ENCODE measurements around the gene KATNA1. TPM values are rescaled to one million over a fixed set of nuclear protein-coding genes. Genes with fewer than 3 reads are reported as not detected.
"Not testable (repeated sequence)": the region's sequence is repeated elsewhere in the genome, so short reads cannot be mapped to it uniquely, and the experiment has no call there.

The KATNA1 gene
- total and polyA plus RNA-seq, 5 donors = 9.9 to 13.4 (median 12.8) TPM

- intact Hi-C loops (cut with DNase I); H3K4me1 ChIP-seq (ENCODE audit: control insufficient read depth, insufficient read depth, low read length); H3K4me3 ChIP-seq (ENCODE audit: low read length); H3K27me3 ChIP-seq (ENCODE audit: control insufficient read depth, insufficient read depth); ATAC-seq; DNase-seq; H3K27ac ChIP-seq (ENCODE audit: low read length); H3K9me3 ChIP-seq (ENCODE audit: control insufficient read depth, low read length): not testable (repeated sequence)
Observed at GRCh38 chr6:149672265-149672664, 23.8 kb upstream of the KATNA1 start.

- DNase-seq = no peak
- no peaks in the 10 kb centered on the region for H3K9me3 ChIP-seq (ENCODE audit: control insufficient read depth, low read length)
- WGBS = 95% methylated on average over 4 of the region's 4 CpGs
- ATAC-seq = no peak
- H3K4me3 ChIP-seq (ENCODE audit: low read length) = no peak overlapping the region
- no peaks in the 10 kb centered on the region for H3K4me1 ChIP-seq (ENCODE audit: control insufficient read depth, insufficient read depth, low read length)
- H3K27me3 ChIP-seq (ENCODE audit: control insufficient read depth, insufficient read depth) = no peaks in the 10 kb centered on the region
- intact Hi-C loops (cut with DNase I) = no loop called here
- no peak overlapping the region for H3K27ac ChIP-seq (ENCODE audit: low read length)
Observed at GRCh38 chr6:149660028-149660427, 11.5 kb upstream of the KATNA1 start.

- 97% methylated on average over 5 of the region's 5 CpGs for WGBS
- no peaks in the 10 kb centered on the region for H3K9me3 ChIP-seq (ENCODE audit: control insufficient read depth, low read length)
- no peak overlapping the region for H3K4me3 ChIP-seq (ENCODE audit: low read length)
- no peak overlapping the region for H3K27ac ChIP-seq (ENCODE audit: low read length)
- DNase-seq (no peak), ATAC-seq (no peak)
- H3K27me3 ChIP-seq (ENCODE audit: control insufficient read depth, insufficient read depth) = no peaks in the 10 kb centered on the region
- intact Hi-C loops (cut with DNase I) = no loop called here
- H3K4me1 ChIP-seq (ENCODE audit: control insufficient read depth, insufficient read depth, low read length) = no peaks in the 10 kb centered on the region
Observed at GRCh38 chr6:149657441-149657840, 8.9 kb upstream of the KATNA1 start.

DNA sequence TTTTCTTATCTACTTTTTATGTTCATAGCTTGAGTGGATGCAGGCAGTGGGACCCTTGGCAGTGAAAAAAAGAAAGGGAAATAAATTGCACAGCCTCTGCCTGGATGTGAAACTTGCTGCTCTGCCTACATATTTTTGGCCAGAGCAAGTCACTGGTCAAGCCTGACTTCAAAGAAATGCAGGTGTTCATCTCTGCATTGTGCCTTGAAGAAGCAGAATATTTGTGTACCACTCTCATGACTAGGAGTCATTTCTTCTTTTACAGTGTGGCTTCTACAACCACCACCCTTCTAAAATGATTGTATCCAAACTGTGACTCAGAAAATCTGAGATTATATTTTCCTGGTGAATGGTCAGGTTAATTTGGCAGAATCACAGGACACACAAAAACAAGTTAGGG lies 2.5 kb upstream of the KATNA1 start:
- H3K4me1 ChIP-seq (ENCODE audit: control insufficient read depth, insufficient read depth, low read length) = no peaks in the 10 kb centered on the region
- H3K9me3 ChIP-seq (ENCODE audit: control insufficient read depth, low read length) = no peaks in the 10 kb centered on the region
- no peaks in the 10 kb centered on the region for H3K27me3 ChIP-seq (ENCODE audit: control insufficient read depth, insufficient read depth)
- intact Hi-C loops (cut with DNase I) = no loop called here
- no peak for ATAC-seq
- H3K27ac ChIP-seq (ENCODE audit: low read length) = no peak overlapping the region
- DNase-seq = no peak
- no peak overlapping the region for H3K4me3 ChIP-seq (ENCODE audit: low read length)

DNA sequence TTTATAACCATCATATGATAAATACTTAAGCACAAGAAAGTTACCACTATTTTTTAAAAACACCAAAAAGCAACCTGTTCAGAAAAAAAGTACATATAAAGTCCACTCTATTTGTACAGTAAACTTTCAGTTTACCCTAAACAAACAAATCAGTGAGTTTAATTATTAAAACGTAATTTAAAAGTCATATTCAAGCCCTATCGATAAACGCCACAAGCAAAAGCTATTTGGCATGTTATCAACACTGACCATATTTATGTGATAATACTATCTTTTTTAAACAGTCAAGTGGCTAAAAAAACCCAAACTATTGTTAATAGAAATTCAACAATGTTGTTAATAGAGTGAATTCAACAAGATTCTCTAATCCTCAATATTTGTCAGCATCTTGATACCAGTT lies 1.9 kb downstream of the KATNA1 start:
- no peaks in the 10 kb centered on the region for H3K9me3 ChIP-seq (ENCODE audit: control insufficient read depth, low read length)
- intact Hi-C loops (cut with DNase I) = loop anchor here in 1 of 4 donors (10.0 kb wide), 1 partner anchor 68 kb away; the partner anchor contains the start of gene LATS1
- no peak overlapping the region for H3K27ac ChIP-seq (ENCODE audit: low read length)
- WGBS = 78% methylated on average over 3 of the region's 3 CpGs
- H3K4me3 ChIP-seq (ENCODE audit: low read length) = peak overlapping the region; percentile 74
- ATAC-seq (no peak), DNase-seq (no peak)
- H3K4me1 ChIP-seq (ENCODE audit: control insufficient read depth, insufficient read depth, low read length) = peaks cover 6% of the 10 kb centered on the region
- H3K27me3 ChIP-seq (ENCODE audit: control insufficient read depth, insufficient read depth) = no peaks in the 10 kb centered on the region

DNA sequence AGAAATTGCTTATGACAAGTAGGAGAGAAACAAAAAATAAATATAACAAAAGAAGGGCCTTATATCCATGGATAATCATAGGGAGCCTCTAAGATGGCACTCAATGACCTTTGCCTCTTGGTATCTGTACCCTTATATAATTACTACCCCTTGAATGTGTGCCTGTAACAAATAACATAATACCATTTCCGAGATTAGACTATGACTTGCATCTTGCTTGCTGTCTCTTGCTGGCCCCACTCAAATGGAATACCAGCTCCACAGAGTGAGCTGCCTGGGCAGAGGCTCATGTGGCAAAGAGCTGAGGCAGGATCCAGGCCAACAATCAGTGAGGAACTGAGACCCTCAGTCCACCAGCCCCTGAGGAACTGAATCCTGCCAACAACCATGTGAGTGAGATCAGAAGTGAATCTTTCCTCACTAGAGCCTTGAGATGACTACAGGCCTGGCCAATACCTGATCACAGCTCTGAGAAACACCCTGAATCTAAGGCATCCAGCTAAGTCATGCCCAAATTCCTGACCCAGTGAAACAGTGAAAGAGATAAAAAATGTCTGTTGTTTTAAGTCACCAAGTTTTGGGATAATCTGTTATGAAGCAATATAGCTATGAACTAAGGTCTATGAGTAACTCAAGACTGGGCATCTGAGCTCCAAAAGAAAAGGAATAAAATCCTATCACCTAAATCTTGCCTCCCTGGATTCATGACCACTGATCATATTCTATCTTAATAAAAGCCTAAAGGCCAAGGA lies 5.5 kb downstream of the KATNA1 start:
- H3K27me3 ChIP-seq (ENCODE audit: control insufficient read depth, insufficient read depth) = no peaks in the 10 kb centered on the region
- DNase-seq = no peak
- H3K27ac ChIP-seq (ENCODE audit: low read length) = peak overlapping the region; percentile 75
- H3K4me3 ChIP-seq (ENCODE audit: low read length) = no peak overlapping the region
- ATAC-seq = no peak
- intact Hi-C loops (cut with DNase I) = loop anchor here in 1 of 4 donors (10.0 kb wide), 1 partner anchor 72 kb away; the partner anchor contains the start of gene LATS1
- H3K9me3 ChIP-seq (ENCODE audit: control insufficient read depth, low read length) = no peaks in the 10 kb centered on the region
- peaks cover 6% of the 10 kb centered on the region for H3K4me1 ChIP-seq (ENCODE audit: control insufficient read depth, insufficient read depth, low read length)
- 82% methylated on average over 1 of the region's 1 CpG for WGBS

GRCh38 chr6:149636124-149636523 lies 12.4 kb downstream of the KATNA1 start:
- DNase-seq (no peak), ATAC-seq (no peak)
- WGBS = 78% methylated on average over 2 of the region's 2 CpGs
- no peaks in the 10 kb centered on the region for H3K4me1 ChIP-seq (ENCODE audit: control insufficient read depth, insufficient read depth, low read length)
- no peak overlapping the region for H3K4me3 ChIP-seq (ENCODE audit: low read length)
- no peak overlapping the region for H3K27ac ChIP-seq (ENCODE audit: low read length)
- intact Hi-C loops (cut with DNase I) = no loop called here
- H3K9me3 ChIP-seq (ENCODE audit: control insufficient read depth, low read length) = no peaks in the 10 kb centered on the region
- no peaks in the 10 kb centered on the region for H3K27me3 ChIP-seq (ENCODE audit: control insufficient read depth, insufficient read depth)

DNA sequence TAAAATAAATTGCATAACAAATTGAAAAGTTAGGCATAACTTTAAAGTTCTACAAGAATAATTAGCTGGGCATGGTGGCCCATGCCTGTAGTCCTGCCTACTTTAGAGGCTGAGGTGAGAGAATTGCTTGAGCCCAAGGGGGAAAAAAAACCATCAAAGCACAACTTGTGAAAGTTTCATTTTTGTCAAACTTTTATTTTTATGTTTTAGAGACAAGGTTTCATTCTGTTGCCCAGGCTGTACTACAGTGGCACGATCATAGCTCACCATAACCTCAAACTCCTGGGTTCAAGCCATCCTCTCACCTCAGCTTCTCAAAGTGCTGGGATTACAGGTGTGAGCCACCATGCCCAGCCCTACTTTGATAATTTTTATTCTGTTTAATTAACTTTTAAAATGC lies 14.2 kb downstream of the KATNA1 start:
- H3K27ac ChIP-seq (ENCODE audit: low read length) = no peak overlapping the region
- no peaks in the 10 kb centered on the region for H3K4me1 ChIP-seq (ENCODE audit: control insufficient read depth, insufficient read depth, low read length)
- WGBS = 96% methylated on average over 1 of the region's 1 CpG
- H3K4me3 ChIP-seq (ENCODE audit: low read length) = no peak overlapping the region
- intact Hi-C loops (cut with DNase I) = no loop called here
- ATAC-seq = no peak
- no peak for DNase-seq
- no peaks in the 10 kb centered on the region for H3K9me3 ChIP-seq (ENCODE audit: control insufficient read depth, low read length)
- no peaks in the 10 kb centered on the region for H3K27me3 ChIP-seq (ENCODE audit: control insufficient read depth, insufficient read depth)

DNA sequence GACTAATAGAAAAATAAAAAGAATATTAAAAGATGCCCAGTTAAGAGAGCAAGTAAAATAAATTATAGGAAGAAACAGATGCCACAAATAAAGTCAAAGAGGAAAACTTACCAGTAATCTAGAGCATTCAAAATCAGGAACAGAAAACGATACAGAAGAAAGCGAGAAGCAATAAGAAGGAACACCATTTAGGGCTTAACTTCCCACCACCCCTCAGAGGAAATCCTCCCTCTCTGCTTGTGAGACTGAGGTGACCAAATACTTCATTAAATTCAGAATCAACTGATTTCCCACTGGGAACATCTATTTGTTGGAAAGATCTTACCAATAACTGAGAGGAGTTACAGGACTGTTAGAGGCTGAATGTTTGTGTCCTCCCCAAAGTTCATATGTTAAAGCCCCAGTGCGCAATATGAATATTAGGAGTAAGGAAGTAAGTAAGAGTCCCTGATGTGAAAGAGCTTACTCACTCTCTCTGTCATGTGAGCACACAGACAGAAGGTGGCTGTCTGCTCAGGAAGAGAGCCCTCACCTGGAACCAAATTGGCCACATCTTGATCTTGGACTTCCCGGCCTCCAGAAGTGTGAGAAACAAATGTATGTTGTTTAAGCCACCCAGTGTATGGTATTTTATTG lies 19.5 kb downstream of the KATNA1 start:
- no peaks in the 10 kb centered on the region for H3K9me3 ChIP-seq (ENCODE audit: control insufficient read depth, low read length)
- no peaks in the 10 kb centered on the region for H3K27me3 ChIP-seq (ENCODE audit: control insufficient read depth, insufficient read depth)
- intact Hi-C loops (cut with DNase I) = no loop called here
- DNase-seq (no peak), ATAC-seq (no peak)
- no peak overlapping the region for H3K4me3 ChIP-seq (ENCODE audit: low read length)
- no peaks in the 10 kb centered on the region for H3K4me1 ChIP-seq (ENCODE audit: control insufficient read depth, insufficient read depth, low read length)
- no peak overlapping the region for H3K27ac ChIP-seq (ENCODE audit: low read length)
- 90% methylated on average over 4 of the region's 4 CpGs for WGBS

DNA sequence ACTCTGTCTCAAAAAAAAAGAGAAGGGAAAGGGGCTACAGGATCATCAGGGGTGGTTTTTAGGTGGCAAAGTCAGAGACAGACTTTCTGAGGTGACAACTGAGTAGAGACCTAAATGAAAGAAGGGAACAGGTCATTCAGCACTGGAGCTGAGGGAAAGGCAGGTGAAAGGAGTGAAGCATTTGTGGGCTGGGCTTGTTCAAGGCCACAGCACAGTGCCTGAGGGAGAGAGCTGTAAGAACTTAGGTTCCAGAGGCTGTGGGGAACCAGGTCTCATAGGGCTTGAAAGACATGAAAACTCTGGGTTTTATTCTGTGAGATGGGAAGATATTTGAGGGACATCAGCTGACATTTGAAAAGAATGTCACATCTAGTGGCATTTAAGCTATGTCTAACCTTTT lies 20.8 kb downstream of the KATNA1 start:
- Histone ChIP-seq H3K9me3 (ENCODE audit: control insufficient read depth, low read length) (no peaks in the 10 kb centered on the region), H3K27me3 (ENCODE audit: control insufficient read depth, insufficient read depth) (no peaks in the 10 kb centered on the region), H3K27ac (ENCODE audit: low read length) (no peak overlapping the region), H3K4me1 (ENCODE audit: control insufficient read depth, insufficient read depth, low read length) (no peaks in the 10 kb centered on the region), H3K4me3 (ENCODE audit: low read length) (no peak overlapping the region)
- no peak for DNase-seq
- ATAC-seq = no peak
- intact Hi-C loops (cut with DNase I) = no loop called here

DNA sequence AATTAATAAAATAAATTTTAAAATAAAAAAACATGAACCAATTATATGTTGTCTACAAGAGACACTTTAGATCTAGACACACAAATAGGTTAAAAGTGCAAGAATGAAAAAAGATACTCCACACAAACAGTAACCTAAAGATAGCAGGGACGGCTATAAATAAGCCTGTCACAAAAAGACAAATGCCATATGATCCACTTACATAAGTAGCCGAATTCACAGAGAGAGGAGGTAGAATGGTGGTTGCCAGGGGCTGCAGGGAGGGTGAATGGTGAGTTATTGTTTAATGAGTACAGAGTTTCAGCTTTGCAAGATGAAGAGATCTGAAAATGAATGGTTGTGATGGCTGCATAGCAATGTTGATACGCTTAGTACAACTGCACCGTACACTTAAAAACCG lies 32.7 kb downstream of the KATNA1 start:
- intact Hi-C loops (cut with DNase I) = no loop called here
- 54% methylated on average over 5 of the region's 5 CpGs for WGBS
- no peaks in the 10 kb centered on the region for H3K27me3 ChIP-seq (ENCODE audit: control insufficient read depth, insufficient read depth)
- no peak overlapping the region for H3K4me3 ChIP-seq (ENCODE audit: low read length)
- no peaks in the 10 kb centered on the region for H3K4me1 ChIP-seq (ENCODE audit: control insufficient read depth, insufficient read depth, low read length)
- H3K27ac ChIP-seq (ENCODE audit: low read length) = no peak overlapping the region
- H3K9me3 ChIP-seq (ENCODE audit: control insufficient read depth, low read length) = no peaks in the 10 kb centered on the region
- peak in 1 of 2 donors; percentile 41 for ATAC-seq
- no peak for DNase-seq
